Mesenchymal stem cell (in vitro differentiated cells and primary cell): ENCODE measurements around the gene FBN3.

Source experiments
- DNase-seq: peaks from one replicate; pipeline ENCODE4 v3.0.0-alpha.2; 2013
- H2AFZ ChIP-seq: one replicate; pipeline ENCODE4 v1.6.1; 2013; ENCODE audit warnings: low read depth, mild to moderate bottlenecking, control low read depth, inconsistent platforms, low read length, moderate library complexity
- H2AK5ac ChIP-seq: 2 replicates; pipeline ENCODE4 v1.6.1; 2013; ENCODE audit warnings: low read length, moderate library complexity, mild to moderate bottlenecking, inconsistent platforms; ENCODE audit not compliant: severe bottlenecking
- H2BK120ac ChIP-seq: one replicate; pipeline ENCODE4 v1.6.1; 2013; ENCODE audit warnings: low read depth, mild to moderate bottlenecking, inconsistent platforms, low read length, moderate library complexity
- H2BK12ac ChIP-seq, 2 experiments: one replicate each; pipeline ENCODE4 v1.6.1; 2013; ENCODE audit warnings: inconsistent platforms in 2 of 2, low read length in 2 of 2, mild to moderate bottlenecking in 2 of 2, moderate library complexity in 2 of 2, control low read depth in 1 of 2
- H2BK15ac ChIP-seq: one replicate; pipeline ENCODE4 v1.6.1; 2013; ENCODE audit warnings: mild to moderate bottlenecking, low read depth, inconsistent platforms; ENCODE audit not compliant: poor library complexity, severe bottlenecking
- H2BK5ac ChIP-seq: 2 replicates; pipeline ENCODE4 v1.6.1; 2013; ENCODE audit warnings: low read depth, mild to moderate bottlenecking, low read length, control low read depth, inconsistent platforms; ENCODE audit not compliant: poor library complexity, severe bottlenecking
- H3K14ac ChIP-seq, 2 experiments: one replicate each; pipeline ENCODE4 v1.6.1; 2013; ENCODE audit warnings: inconsistent platforms in 2 of 2, low read length in 2 of 2, control low read depth in 1 of 2, mild to moderate bottlenecking in 1 of 2, moderate library complexity in 1 of 2
- H3K18ac ChIP-seq, 2 experiments: one replicate each; pipeline ENCODE4 v1.6.1; 2013; ENCODE audit warnings: inconsistent platforms in 2 of 2, low read length in 2 of 2, control low read depth in 1 of 2, low read depth in 1 of 2, mild to moderate bottlenecking in 1 of 2
- H3K23ac ChIP-seq, 2 experiments: one replicate each; pipeline ENCODE4 v1.6.1; 2013; ENCODE audit warnings: inconsistent platforms in 2 of 2, low read length in 2 of 2, mild to moderate bottlenecking in 2 of 2, moderate library complexity in 2 of 2, control low read depth in 1 of 2
- H3K27ac ChIP-seq: 2 replicates; pipeline ENCODE4 v1.5.1; 2013; ENCODE audit warnings: mild to moderate bottlenecking, moderate library complexity, low read length, control low read depth, inconsistent platforms; ENCODE audit not compliant: poor library complexity, severe bottlenecking
- H3K27me3 ChIP-seq, 2 experiments: 2 replicates each; pipeline versions ENCODE4 v1.6.1 to v1.7.0; 2013; ENCODE audit warnings: low read length in 2 of 2, mild to moderate bottlenecking in 2 of 2, moderate library complexity in 2 of 2, control low read depth in 1 of 2, inconsistent platforms in 1 of 2; ENCODE audit not compliant: control insufficient read depth in 1 of 2, insufficient read depth in 1 of 2
- H3K36me3 ChIP-seq, 2 experiments: 2 replicates each; pipeline versions ENCODE4 v1.6.1 to v1.7.0; 2013; ENCODE audit warnings: low read length in 2 of 2, control low read depth in 1 of 2, inconsistent platforms in 1 of 2, low read depth in 1 of 2, mild to moderate bottlenecking in 1 of 2; ENCODE audit not compliant: insufficient read depth in 2 of 2, control insufficient read depth in 1 of 2
- H3K4ac ChIP-seq, 2 experiments: one replicate each; pipeline ENCODE4 v1.6.1; 2013; ENCODE audit warnings: inconsistent platforms in 2 of 2, low read length in 2 of 2, mild to moderate bottlenecking in 2 of 2, moderate library complexity in 2 of 2, control low read depth in 1 of 2, low read depth in 1 of 2
- H3K4me1 ChIP-seq: 2 replicates; pipeline ENCODE4 v1.6.1; 2013; ENCODE audit warnings: low read depth, low read length, control low read depth; ENCODE audit not compliant: control insufficient read depth, insufficient read depth
- H3K4me2 ChIP-seq: 2 replicates; pipeline ENCODE4 v1.6.1; 2013; ENCODE audit warnings: low read length, mild to moderate bottlenecking, inconsistent platforms; ENCODE audit not compliant: poor library complexity, severe bottlenecking
- H3K4me3 ChIP-seq, 2 experiments: 2 replicates each; pipeline versions ENCODE4 v1.5.1 to v1.7.0; 2013; ENCODE audit warnings: low read length in 2 of 2, mild to moderate bottlenecking in 2 of 2, control low read depth in 1 of 2, low read depth in 1 of 2; ENCODE audit not compliant: insufficient read depth in 1 of 2
- H3K79me1 ChIP-seq: replicated peaks from 2 replicates; pipeline ENCODE4 v1.6.1; 2013; ENCODE audit warnings: mild to moderate bottlenecking, control low read depth, low read length, inconsistent platforms; ENCODE audit not compliant: poor library complexity, severe bottlenecking
- H3K9ac ChIP-seq: 2 replicates; pipeline ENCODE4 v1.7.0; 2013; ENCODE audit warnings: mild to moderate bottlenecking, low read length, moderate library complexity
- H3K9me3 ChIP-seq: 2 replicates; pipeline ENCODE4 v1.7.0; 2013; ENCODE audit warnings: mild to moderate bottlenecking, low read length; ENCODE audit not compliant: control insufficient read depth
- H4K8ac ChIP-seq: one replicate; pipeline ENCODE4 v1.6.1; 2013; ENCODE audit warnings: inconsistent platforms, mild to moderate bottlenecking, low read length, moderate library complexity
- H4K91ac ChIP-seq: one replicate; pipeline ENCODE4 v1.6.1; 2013; ENCODE audit warnings: mild to moderate bottlenecking, low read length, inconsistent platforms
- WGBS: methylation state at CpG from one replicate; pipeline ENCODE4 v1.1.7; 2013; ENCODE audit warnings: mixed read lengths; 5-methylcytosine and 5-hydroxymethylcytosine counted together

Gene FBN3

GRCh38 chr19:8057545-8058270 lies 91.7 kb downstream of the FBN3 start:
- H2AFZ ChIP-seq: no peak overlapping the region
- no peaks in the 10 kb centered on the region for H3K36me3 ChIP-seq
- no peak overlapping the region for H4K8ac ChIP-seq
- 70% methylated on average over 7 of the region's 7 CpGs for WGBS
- no peak overlapping the region for H3K18ac ChIP-seq
- no peak overlapping the region for H4K91ac ChIP-seq
- peaks cover 3 to 15% of the 10 kb centered on the region in 2 experiments for H3K27me3 ChIP-seq
- H2BK12ac ChIP-seq: no peak overlapping the region
- no peaks in the 10 kb centered on the region for H3K4me1 ChIP-seq
- H3K9me3 ChIP-seq: no peaks in the 10 kb centered on the region
- no peak overlapping the region for H3K27ac ChIP-seq
- no peak overlapping the region for H2BK15ac ChIP-seq
- H3K4me2 ChIP-seq: no peak overlapping the region
- no peak for DNase-seq
- no peak overlapping the region for H2BK120ac ChIP-seq
- H3K4ac ChIP-seq: no peak overlapping the region
- no peak overlapping the region for H3K4me3 ChIP-seq
- no peak overlapping the region for H2AK5ac ChIP-seq
- no peak overlapping the region for H2BK5ac ChIP-seq
- H3K79me1 ChIP-seq: no peaks in the 10 kb centered on the region
- H3K9ac ChIP-seq: no peak overlapping the region
- no peak overlapping the region for H3K23ac ChIP-seq
- H3K14ac ChIP-seq: no peak overlapping the region

- Histone ChIP-seq H2BK5ac (no peak overlapping the region), H3K27me3 (peaks cover 3 to 19% of the 10 kb centered on the region in 2 experiments), H4K8ac (no peak overlapping the region), H3K18ac (no peak overlapping the region), H4K91ac (no peak overlapping the region), H3K9me3 (no peaks in the 10 kb centered on the region), H3K23ac (no peak overlapping the region), H2AK5ac (no peak overlapping the region), H3K4me3 (no peak overlapping the region), H3K79me1 (no peaks in the 10 kb centered on the region), H3K14ac (no peak overlapping the region), H3K36me3 (no peaks in the 10 kb centered on the region), H3K4ac (no peak overlapping the region), H2AFZ (no peak overlapping the region), H3K4me1 (no peaks in the 10 kb centered on the region), H3K9ac (no peak overlapping the region), H3K27ac (no peak overlapping the region), H2BK120ac (no peak overlapping the region), H2BK15ac (no peak overlapping the region), H2BK12ac (no peak overlapping the region), H3K4me2 (no peak overlapping the region)
- WGBS: 94% methylated on average over 4 of the region's 4 CpGs
- no peak for DNase-seq
Observed at GRCh38 chr19:8056533-8056932, 92.9 kb downstream of the FBN3 start.

GRCh38 chr19:8054169-8054568 lies 95.2 kb downstream of the FBN3 start:
- H2BK15ac ChIP-seq: no peak overlapping the region
- no peak overlapping the region for H3K9ac ChIP-seq
- no peak overlapping the region for H2AFZ ChIP-seq
- no peaks in the 10 kb centered on the region for H3K79me1 ChIP-seq
- no peak overlapping the region for H3K14ac ChIP-seq
- no peaks in the 10 kb centered on the region for H3K9me3 ChIP-seq
- H3K23ac ChIP-seq: no peak overlapping the region
- peaks cover 11 to 35% of the 10 kb centered on the region in 2 experiments for H3K27me3 ChIP-seq
- H4K91ac ChIP-seq: no peak overlapping the region
- no peak overlapping the region for H2AK5ac ChIP-seq
- no peaks in the 10 kb centered on the region for H3K36me3 ChIP-seq
- H3K4me3 ChIP-seq: no peak overlapping the region
- no peak overlapping the region for H2BK12ac ChIP-seq
- H3K4me2 ChIP-seq: no peak overlapping the region
- no peak overlapping the region for H3K4ac ChIP-seq
- H3K18ac ChIP-seq: no peak overlapping the region
- H2BK5ac ChIP-seq: no peak overlapping the region
- no peak for DNase-seq
- H2BK120ac ChIP-seq: no peak overlapping the region
- no peak overlapping the region for H4K8ac ChIP-seq
- no peak overlapping the region for H3K27ac ChIP-seq
- peaks cover 10% of the 10 kb centered on the region for H3K4me1 ChIP-seq
- WGBS: 69% methylated on average over 8 of the region's 9 CpGs

- Histone ChIP-seq H4K91ac (no peak within 1 kb of the TSS), H3K9me3 (no peaks in the 10 kb centered on the region), H3K4me1 (peaks cover 10% of the 10 kb centered on the region), H3K27ac (no peak within 1 kb of the TSS), H3K4ac (no peak within 1 kb of the TSS), H2BK12ac (no peak within 1 kb of the TSS), H4K8ac (no peak within 1 kb of the TSS), H3K23ac (no peak within 1 kb of the TSS), H3K18ac (no peak within 1 kb of the TSS), H3K27me3 (peaks cover 11 to 38% of the 10 kb centered on the region in 2 experiments), H3K4me3 (no peak within 1 kb of the TSS), H2AFZ (no peak within 1 kb of the TSS), H3K36me3 (no peaks in the 10 kb centered on the region), H2AK5ac (no peak within 1 kb of the TSS), H3K4me2 (no peak within 1 kb of the TSS), H3K14ac (no peak within 1 kb of the TSS), H2BK15ac (no peak within 1 kb of the TSS), H3K79me1 (no peaks in the 10 kb centered on the region), H2BK5ac (no peak within 1 kb of the TSS), H3K9ac (no peak within 1 kb of the TSS), H2BK120ac (no peak within 1 kb of the TSS)
- no peak for DNase-seq
- WGBS: 71% methylated on average over 7 of the region's 7 CpGs
Observed at GRCh38 chr19:8052464-8052859, 96.9 kb downstream of the FBN3 start, which contains the start of gene CCL25. CCL25 (plus strand) TSS chr19:8052760; CDS start chr19:8053050, 290 bp downstream.
